Measurements from ENCODE around the gene THSD4.

DNA sequence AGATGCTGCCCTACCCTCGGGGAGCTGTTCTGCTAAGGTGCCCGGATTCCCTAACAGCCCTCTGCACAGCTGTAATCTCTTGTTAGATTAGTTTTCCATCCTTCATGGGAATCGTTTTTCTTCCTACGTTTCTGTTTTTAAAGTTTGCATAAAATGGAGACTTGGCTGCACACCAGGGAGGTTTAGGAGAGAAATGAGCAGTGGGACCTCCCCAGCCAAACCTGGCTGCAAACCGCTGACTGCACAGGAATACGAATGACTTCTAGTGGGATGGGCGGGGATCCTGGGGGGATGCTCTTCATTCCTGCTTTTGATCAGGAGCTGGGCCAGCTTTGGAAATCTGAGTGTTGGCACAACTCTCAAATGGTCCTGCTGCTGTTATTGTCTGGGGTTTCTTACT lies 77.5 kb downstream of the THSD4 start:
- TF ChIP-seq EZH2 (IDR thresholded peaks at IDR 0.05; ENCODE audit: insufficient read depth, low read length) = no peak
- TF ChIP-seq, protein P1, sequence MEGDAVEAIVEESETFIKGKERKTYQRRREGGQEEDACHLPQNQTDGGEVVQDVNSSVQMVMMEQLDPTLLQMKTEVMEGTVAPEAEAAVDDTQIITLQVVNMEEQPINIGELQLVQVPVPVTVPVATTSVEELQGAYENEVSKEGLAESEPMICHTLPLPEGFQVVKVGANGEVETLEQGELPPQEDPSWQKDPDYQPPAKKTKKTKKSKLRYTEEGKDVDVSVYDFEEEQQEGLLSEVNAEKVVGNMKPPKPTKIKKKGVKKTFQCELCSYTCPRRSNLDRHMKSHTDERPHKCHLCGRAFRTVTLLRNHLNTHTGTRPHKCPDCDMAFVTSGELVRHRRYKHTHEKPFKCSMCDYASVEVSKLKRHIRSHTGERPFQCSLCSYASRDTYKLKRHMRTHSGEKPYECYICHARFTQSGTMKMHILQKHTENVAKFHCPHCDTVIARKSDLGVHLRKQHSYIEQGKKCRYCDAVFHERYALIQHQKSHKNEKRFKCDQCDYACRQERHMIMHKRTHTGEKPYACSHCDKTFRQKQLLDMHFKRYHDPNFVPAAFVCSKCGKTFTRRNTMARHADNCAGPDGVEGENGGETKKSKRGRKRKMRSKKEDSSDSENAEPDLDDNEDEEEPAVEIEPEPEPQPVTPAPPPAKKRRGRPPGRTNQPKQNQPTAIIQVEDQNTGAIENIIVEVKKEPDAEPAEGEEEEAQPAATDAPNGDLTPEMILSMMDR (IDR thresholded peaks at IDR 0.05; ENCODE audit: insufficient read depth, low read depth, low read length) = no peak
